ENCODE measurements around the gene COL5A1.

COL5A1 gene

GRCh38 chr9:134737842-134738580, 96.4 kb downstream of the COL5A1 start:
- TF ChIP-seq TAF1 (IDR thresholded peaks at IDR 0.05; ENCODE audit: borderline replicate concordance, insufficient read depth, low read length) (no peak), POLR2AphosphoS5 (IDR thresholded peaks at IDR 0.05; ENCODE audit: low read depth, low read length) (no peak), REST (IDR thresholded peaks at IDR 0.05; ENCODE audit: insufficient read depth in 1 of 2, low read depth in 2 of 2, low read length in 2 of 2) (no peak), FOXP2 (optimal IDR thresholded peaks at IDR 0.05; ENCODE audit: borderline replicate concordance, extremely low read depth, extremely low read length, insufficient read depth) (no peak), SIN3A (IDR thresholded peaks at IDR 0.05; ENCODE audit: borderline replicate concordance, insufficient read depth, low read length) (no peak)

- no peak for TF ChIP-seq TAF1 (IDR thresholded peaks at IDR 0.05; ENCODE audit: borderline replicate concordance, insufficient read depth, low read length)
- TF ChIP-seq SIN3A (IDR thresholded peaks at IDR 0.05; ENCODE audit: borderline replicate concordance, insufficient read depth, low read length) = no peak
- no peak for TF ChIP-seq FOXP2 (optimal IDR thresholded peaks at IDR 0.05; ENCODE audit: borderline replicate concordance, extremely low read depth, extremely low read length, insufficient read depth)
- no peak for TF ChIP-seq POLR2AphosphoS5 (IDR thresholded peaks at IDR 0.05; ENCODE audit: low read depth, low read length)
- TF ChIP-seq REST (IDR thresholded peaks at IDR 0.05; ENCODE audit: insufficient read depth in 1 of 2, low read depth in 2 of 2, low read length in 2 of 2) = no peak
Observed at GRCh38 chr9:134738869-134739659, 97.5 kb downstream of the COL5A1 start.

- TF ChIP-seq FOXP2 (optimal IDR thresholded peaks at IDR 0.05; ENCODE audit: borderline replicate concordance, extremely low read depth, extremely low read length, insufficient read depth) (no peak), REST (IDR thresholded peaks at IDR 0.05; ENCODE audit: insufficient read depth in 1 of 2, low read depth in 2 of 2, low read length in 2 of 2) (no peak), SIN3A (IDR thresholded peaks at IDR 0.05; ENCODE audit: borderline replicate concordance, insufficient read depth, low read length) (no peak), POLR2AphosphoS5 (IDR thresholded peaks at IDR 0.05; ENCODE audit: low read depth, low read length) (no peak), TAF1 (IDR thresholded peaks at IDR 0.05; ENCODE audit: borderline replicate concordance, insufficient read depth, low read length) (no peak)
Observed at GRCh38 chr9:134739660-134739968, 98.0 kb downstream of the COL5A1 start.

GRCh38 chr9:134740071-134740470, 98.5 kb downstream of the COL5A1 start:
- TF ChIP-seq TAF1 (IDR thresholded peaks at IDR 0.05; ENCODE audit: borderline replicate concordance, insufficient read depth, low read length) = no peak
- TF ChIP-seq POLR2AphosphoS5 (IDR thresholded peaks at IDR 0.05; ENCODE audit: low read depth, low read length) = no peak
- no peak for TF ChIP-seq REST (IDR thresholded peaks at IDR 0.05; ENCODE audit: insufficient read depth in 1 of 2, low read depth in 2 of 2, low read length in 2 of 2)
- no peak for TF ChIP-seq FOXP2 (optimal IDR thresholded peaks at IDR 0.05; ENCODE audit: borderline replicate concordance, extremely low read depth, extremely low read length, insufficient read depth)
- no peak for TF ChIP-seq SIN3A (IDR thresholded peaks at IDR 0.05; ENCODE audit: borderline replicate concordance, insufficient read depth, low read length)

Data from PFSK-1 (cell line).